Measurements from ENCODE around the gene UBE2M.

UBE2M gene

DNA sequence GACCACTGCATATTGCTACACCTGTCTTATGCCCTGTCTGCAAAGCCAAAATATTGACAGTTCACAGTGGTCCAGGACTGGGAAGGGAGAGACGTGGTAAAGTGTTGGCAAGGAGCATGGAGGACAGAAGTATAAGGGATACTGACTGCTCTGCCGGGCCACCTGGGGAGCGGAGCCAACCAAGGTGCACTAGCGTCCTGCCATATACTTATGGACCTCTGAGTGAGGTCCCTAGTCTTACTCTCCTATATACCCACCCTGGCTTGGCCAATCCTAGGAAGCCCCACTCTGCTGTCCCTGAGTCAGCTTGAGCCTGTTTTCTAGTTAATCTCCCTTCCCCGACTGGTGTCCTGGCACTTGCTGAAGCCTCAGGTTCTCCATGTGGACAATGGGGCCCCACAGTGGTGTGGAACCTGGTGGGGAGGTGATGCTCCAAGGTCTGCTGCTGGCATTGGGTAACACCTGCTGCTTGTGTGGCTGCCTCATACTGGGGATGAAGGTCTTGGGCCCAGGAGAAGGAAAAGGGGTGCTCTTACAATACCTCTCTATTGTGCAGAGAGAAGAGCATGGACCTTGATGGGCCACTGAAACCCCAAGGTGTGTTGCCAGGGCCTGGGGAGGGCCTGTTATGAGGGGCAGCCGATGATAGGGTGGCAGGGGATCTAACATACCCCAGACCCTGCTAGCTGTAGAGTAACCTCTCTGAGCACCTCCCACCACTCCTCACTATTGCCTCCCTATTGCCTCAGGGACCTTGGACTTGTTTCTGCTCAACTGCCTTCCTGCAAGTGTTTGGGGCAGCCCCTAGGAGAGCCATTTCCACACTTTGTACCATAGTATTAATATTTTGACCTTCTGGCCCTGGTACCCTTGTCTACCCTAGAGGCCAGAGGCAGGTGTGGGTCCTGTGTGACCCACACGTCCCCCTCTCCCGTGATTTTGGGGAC lies 21.3 kb downstream of the UBE2M start:
- DNase-seq (ENCODE audit: low read depth) = no peak
- TF ChIP-seq, protein P1, sequence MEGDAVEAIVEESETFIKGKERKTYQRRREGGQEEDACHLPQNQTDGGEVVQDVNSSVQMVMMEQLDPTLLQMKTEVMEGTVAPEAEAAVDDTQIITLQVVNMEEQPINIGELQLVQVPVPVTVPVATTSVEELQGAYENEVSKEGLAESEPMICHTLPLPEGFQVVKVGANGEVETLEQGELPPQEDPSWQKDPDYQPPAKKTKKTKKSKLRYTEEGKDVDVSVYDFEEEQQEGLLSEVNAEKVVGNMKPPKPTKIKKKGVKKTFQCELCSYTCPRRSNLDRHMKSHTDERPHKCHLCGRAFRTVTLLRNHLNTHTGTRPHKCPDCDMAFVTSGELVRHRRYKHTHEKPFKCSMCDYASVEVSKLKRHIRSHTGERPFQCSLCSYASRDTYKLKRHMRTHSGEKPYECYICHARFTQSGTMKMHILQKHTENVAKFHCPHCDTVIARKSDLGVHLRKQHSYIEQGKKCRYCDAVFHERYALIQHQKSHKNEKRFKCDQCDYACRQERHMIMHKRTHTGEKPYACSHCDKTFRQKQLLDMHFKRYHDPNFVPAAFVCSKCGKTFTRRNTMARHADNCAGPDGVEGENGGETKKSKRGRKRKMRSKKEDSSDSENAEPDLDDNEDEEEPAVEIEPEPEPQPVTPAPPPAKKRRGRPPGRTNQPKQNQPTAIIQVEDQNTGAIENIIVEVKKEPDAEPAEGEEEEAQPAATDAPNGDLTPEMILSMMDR (conservative IDR thresholded peaks at IDR 0.05; ENCODE audit: low read length) = no peak
- no peak overlapping the region for H3K4me3 ChIP-seq (ENCODE audit: low read length)

DNA sequence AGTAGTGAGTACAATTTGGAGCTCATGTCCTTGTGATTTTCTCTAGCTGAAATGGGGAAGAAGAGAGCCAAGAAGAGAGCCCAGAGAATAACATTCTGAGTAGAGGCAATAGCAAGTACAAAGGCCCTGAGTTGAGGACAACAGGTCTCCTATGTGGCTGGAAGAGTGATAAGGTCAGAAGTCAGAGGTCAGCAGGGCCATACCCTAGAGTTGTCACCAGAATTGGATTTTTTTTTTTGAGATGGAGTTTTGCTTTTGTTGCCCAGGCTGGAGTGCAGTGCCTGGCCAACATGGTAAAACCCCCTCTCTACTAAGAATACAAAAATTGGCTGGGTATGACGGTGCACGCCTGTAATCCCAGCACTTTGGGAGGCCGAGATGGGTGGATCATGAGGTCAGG lies 22.6 kb downstream of the UBE2M start:
- DNase-seq (ENCODE audit: low read depth) = no peak
- TF ChIP-seq, protein P1 (conservative IDR thresholded peaks at IDR 0.05; ENCODE audit: low read length) = no peak
- H3K4me3 ChIP-seq (ENCODE audit: low read length) = no peak overlapping the region

DNA sequence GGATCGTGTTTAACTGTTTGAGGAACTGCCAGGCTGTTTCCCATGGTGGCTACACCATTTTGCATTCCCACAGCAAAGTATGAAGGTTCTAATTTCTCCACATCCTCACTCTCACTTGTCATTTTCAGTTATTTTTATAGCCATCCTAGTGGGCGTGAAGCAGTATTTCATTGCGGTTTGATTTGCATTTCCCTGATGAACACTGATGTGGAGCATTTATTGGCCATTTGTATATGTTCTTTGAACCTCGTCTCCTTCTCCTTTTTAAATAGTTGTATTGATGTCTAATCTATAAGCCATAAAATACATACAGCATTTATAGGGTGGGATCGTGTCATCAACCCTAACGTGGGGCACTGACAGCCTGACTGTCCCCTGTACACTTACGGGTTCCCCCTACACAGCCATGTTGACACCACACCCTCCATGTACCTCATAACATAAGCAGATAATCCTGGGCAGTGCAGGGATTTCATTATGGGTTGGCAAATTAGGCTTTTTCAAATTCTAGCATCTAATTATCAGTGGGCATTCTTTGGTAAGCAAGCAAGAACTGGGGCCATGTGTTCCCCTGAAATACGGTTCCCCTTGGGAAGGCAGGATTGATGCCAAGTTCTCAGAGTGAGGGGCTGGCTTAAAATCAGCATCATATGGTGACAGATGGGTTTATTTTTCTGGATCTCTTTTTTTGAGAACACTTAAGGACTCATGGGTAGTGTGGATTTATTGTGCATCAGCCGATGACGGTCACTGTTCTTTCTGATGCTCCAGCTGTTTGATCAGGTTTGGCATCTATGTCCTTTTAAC lies 27.2 kb downstream of the UBE2M start:
- H3K4me3 ChIP-seq (ENCODE audit: low read length) = no peak overlapping the region
- no peak for DNase-seq (ENCODE audit: low read depth)
- TF ChIP-seq, protein P1 (conservative IDR thresholded peaks at IDR 0.05; ENCODE audit: low read length) = no peak

DNA sequence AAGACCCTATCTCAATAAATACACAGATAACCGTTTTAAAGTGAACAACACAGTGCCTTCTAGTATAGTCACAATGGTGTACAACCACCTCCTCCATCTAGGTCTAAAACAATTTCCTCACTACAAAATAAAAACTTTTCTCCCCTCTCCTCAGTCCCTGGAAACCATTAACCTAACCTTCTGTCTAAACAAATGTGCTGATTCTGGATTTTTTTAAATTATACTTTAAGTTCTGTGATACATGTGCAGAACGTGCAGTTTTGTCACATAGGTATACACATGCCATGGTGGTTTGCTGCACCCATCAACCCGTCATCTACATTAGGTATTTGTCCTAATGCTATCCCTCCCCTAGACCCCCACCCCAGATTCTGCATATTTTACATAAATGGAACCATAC lies 29.0 kb downstream of the UBE2M start:
- DNase-seq (ENCODE audit: low read depth) = no peak
- no peak overlapping the region for H3K4me3 ChIP-seq (ENCODE audit: low read length)
- TF ChIP-seq, protein P1 (conservative IDR thresholded peaks at IDR 0.05; ENCODE audit: low read length) = no peak

DNA sequence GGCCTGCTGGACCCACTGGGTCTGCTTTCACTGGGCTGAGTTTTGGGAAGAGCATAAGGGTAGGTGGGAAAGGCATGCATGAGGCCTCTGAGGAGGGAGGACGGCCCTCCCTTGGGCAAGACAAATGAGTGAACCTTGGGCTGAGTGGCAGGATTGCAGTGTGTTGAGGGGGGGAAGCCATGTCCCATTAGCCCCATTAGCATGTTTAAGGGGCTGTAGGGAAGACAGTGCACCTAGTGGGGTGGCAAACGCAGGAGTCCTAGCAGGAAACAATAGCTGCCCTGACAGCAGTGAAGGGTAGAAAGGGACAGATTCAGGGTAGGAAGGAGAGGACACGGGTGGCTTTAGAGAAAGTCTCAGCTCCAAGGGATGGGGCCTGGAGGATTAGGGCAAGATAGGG lies 35.7 kb downstream of the UBE2M start:
- no peak overlapping the region for H3K4me3 ChIP-seq (ENCODE audit: low read length)
- TF ChIP-seq, protein P1 (conservative IDR thresholded peaks at IDR 0.05; ENCODE audit: low read length) = no peak
- no peak for DNase-seq (ENCODE audit: low read depth)

DNA sequence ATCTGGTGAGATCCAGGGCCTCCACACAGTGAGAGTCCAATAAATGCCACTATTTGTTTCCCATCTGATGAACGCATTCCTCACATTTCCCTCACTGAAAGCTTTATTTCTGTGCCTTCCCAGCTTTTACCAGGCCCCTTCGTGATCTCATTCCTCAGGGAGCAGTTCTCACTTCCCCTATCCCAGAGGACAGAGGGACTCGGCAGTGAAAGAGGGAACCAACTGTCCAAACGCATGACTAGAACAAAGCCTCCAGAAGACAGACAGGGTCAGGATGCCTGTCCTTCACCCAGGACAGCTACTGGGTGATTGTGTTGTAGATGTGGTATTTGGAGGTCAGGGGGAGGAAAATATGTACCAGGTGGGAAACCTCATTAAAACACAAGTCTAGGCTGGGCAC lies 36.8 kb downstream of the UBE2M start:
- no peak overlapping the region for H3K4me3 ChIP-seq (ENCODE audit: low read length)
- TF ChIP-seq, protein P1 (conservative IDR thresholded peaks at IDR 0.05; ENCODE audit: low read length) = no peak
- DNase-seq (ENCODE audit: low read depth) = no peak
